Mesenchymal stem cell (in vitro differentiated cells and primary cell): Measurements from ENCODE around the gene UNKL.

ENCODE experiments used
- DNase-seq: peaks from one replicate; pipeline ENCODE4 v3.0.0-alpha.2; 2013
- H2AFZ ChIP-seq: one replicate; pipeline ENCODE4 v1.6.1; 2013; ENCODE audit warnings: low read depth, mild to moderate bottlenecking, control low read depth, inconsistent platforms, low read length, moderate library complexity
- H2AK5ac ChIP-seq: 2 replicates; pipeline ENCODE4 v1.6.1; 2013; ENCODE audit warnings: low read length, moderate library complexity, mild to moderate bottlenecking, inconsistent platforms; ENCODE audit not compliant: severe bottlenecking
- H2BK120ac ChIP-seq: one replicate; pipeline ENCODE4 v1.6.1; 2013; ENCODE audit warnings: low read depth, mild to moderate bottlenecking, inconsistent platforms, low read length, moderate library complexity
- H2BK12ac ChIP-seq, 2 experiments: one replicate each; pipeline ENCODE4 v1.6.1; 2013; ENCODE audit warnings: inconsistent platforms in 2 of 2, low read length in 2 of 2, mild to moderate bottlenecking in 2 of 2, moderate library complexity in 2 of 2, control low read depth in 1 of 2
- H2BK15ac ChIP-seq: one replicate; pipeline ENCODE4 v1.6.1; 2013; ENCODE audit warnings: mild to moderate bottlenecking, low read depth, inconsistent platforms; ENCODE audit not compliant: poor library complexity, severe bottlenecking
- H2BK5ac ChIP-seq: 2 replicates; pipeline ENCODE4 v1.6.1; 2013; ENCODE audit warnings: low read depth, mild to moderate bottlenecking, low read length, control low read depth, inconsistent platforms; ENCODE audit not compliant: poor library complexity, severe bottlenecking
- H3K14ac ChIP-seq, 2 experiments: one replicate each; pipeline ENCODE4 v1.6.1; 2013; ENCODE audit warnings: inconsistent platforms in 2 of 2, low read length in 2 of 2, control low read depth in 1 of 2, mild to moderate bottlenecking in 1 of 2, moderate library complexity in 1 of 2
- H3K18ac ChIP-seq, 2 experiments: one replicate each; pipeline ENCODE4 v1.6.1; 2013; ENCODE audit warnings: inconsistent platforms in 2 of 2, low read length in 2 of 2, control low read depth in 1 of 2, low read depth in 1 of 2, mild to moderate bottlenecking in 1 of 2
- H3K23ac ChIP-seq, 2 experiments: one replicate each; pipeline ENCODE4 v1.6.1; 2013; ENCODE audit warnings: inconsistent platforms in 2 of 2, low read length in 2 of 2, mild to moderate bottlenecking in 2 of 2, moderate library complexity in 2 of 2, control low read depth in 1 of 2
- H3K27ac ChIP-seq: 2 replicates; pipeline ENCODE4 v1.5.1; 2013; ENCODE audit warnings: mild to moderate bottlenecking, moderate library complexity, low read length, control low read depth, inconsistent platforms; ENCODE audit not compliant: poor library complexity, severe bottlenecking
- H3K27me3 ChIP-seq, 2 experiments: 2 replicates each; pipeline versions ENCODE4 v1.6.1 to v1.7.0; 2013; ENCODE audit warnings: low read length in 2 of 2, mild to moderate bottlenecking in 2 of 2, moderate library complexity in 2 of 2, control low read depth in 1 of 2, inconsistent platforms in 1 of 2; ENCODE audit not compliant: control insufficient read depth in 1 of 2, insufficient read depth in 1 of 2
- H3K36me3 ChIP-seq, 2 experiments: 2 replicates each; pipeline versions ENCODE4 v1.6.1 to v1.7.0; 2013; ENCODE audit warnings: low read length in 2 of 2, control low read depth in 1 of 2, inconsistent platforms in 1 of 2, low read depth in 1 of 2, mild to moderate bottlenecking in 1 of 2; ENCODE audit not compliant: insufficient read depth in 2 of 2, control insufficient read depth in 1 of 2
- H3K4ac ChIP-seq, 2 experiments: one replicate each; pipeline ENCODE4 v1.6.1; 2013; ENCODE audit warnings: inconsistent platforms in 2 of 2, low read length in 2 of 2, mild to moderate bottlenecking in 2 of 2, moderate library complexity in 2 of 2, control low read depth in 1 of 2, low read depth in 1 of 2
- H3K4me1 ChIP-seq: 2 replicates; pipeline ENCODE4 v1.6.1; 2013; ENCODE audit warnings: low read depth, low read length, control low read depth; ENCODE audit not compliant: control insufficient read depth, insufficient read depth
- H3K4me2 ChIP-seq: 2 replicates; pipeline ENCODE4 v1.6.1; 2013; ENCODE audit warnings: low read length, mild to moderate bottlenecking, inconsistent platforms; ENCODE audit not compliant: poor library complexity, severe bottlenecking
- H3K4me3 ChIP-seq, 2 experiments: 2 replicates each; pipeline versions ENCODE4 v1.5.1 to v1.7.0; 2013; ENCODE audit warnings: low read length in 2 of 2, mild to moderate bottlenecking in 2 of 2, control low read depth in 1 of 2, low read depth in 1 of 2; ENCODE audit not compliant: insufficient read depth in 1 of 2
- H3K79me1 ChIP-seq: replicated peaks from 2 replicates; pipeline ENCODE4 v1.6.1; 2013; ENCODE audit warnings: mild to moderate bottlenecking, control low read depth, low read length, inconsistent platforms; ENCODE audit not compliant: poor library complexity, severe bottlenecking
- H3K9ac ChIP-seq: 2 replicates; pipeline ENCODE4 v1.7.0; 2013; ENCODE audit warnings: mild to moderate bottlenecking, low read length, moderate library complexity
- H3K9me3 ChIP-seq: 2 replicates; pipeline ENCODE4 v1.7.0; 2013; ENCODE audit warnings: mild to moderate bottlenecking, low read length; ENCODE audit not compliant: control insufficient read depth
- H4K8ac ChIP-seq: one replicate; pipeline ENCODE4 v1.6.1; 2013; ENCODE audit warnings: inconsistent platforms, mild to moderate bottlenecking, low read length, moderate library complexity
- H4K91ac ChIP-seq: one replicate; pipeline ENCODE4 v1.6.1; 2013; ENCODE audit warnings: mild to moderate bottlenecking, low read length, inconsistent platforms
- WGBS: methylation state at CpG from one replicate; pipeline ENCODE4 v1.1.7; 2013; ENCODE audit warnings: mixed read lengths; 5-methylcytosine and 5-hydroxymethylcytosine counted together

The UNKL gene

DNA sequence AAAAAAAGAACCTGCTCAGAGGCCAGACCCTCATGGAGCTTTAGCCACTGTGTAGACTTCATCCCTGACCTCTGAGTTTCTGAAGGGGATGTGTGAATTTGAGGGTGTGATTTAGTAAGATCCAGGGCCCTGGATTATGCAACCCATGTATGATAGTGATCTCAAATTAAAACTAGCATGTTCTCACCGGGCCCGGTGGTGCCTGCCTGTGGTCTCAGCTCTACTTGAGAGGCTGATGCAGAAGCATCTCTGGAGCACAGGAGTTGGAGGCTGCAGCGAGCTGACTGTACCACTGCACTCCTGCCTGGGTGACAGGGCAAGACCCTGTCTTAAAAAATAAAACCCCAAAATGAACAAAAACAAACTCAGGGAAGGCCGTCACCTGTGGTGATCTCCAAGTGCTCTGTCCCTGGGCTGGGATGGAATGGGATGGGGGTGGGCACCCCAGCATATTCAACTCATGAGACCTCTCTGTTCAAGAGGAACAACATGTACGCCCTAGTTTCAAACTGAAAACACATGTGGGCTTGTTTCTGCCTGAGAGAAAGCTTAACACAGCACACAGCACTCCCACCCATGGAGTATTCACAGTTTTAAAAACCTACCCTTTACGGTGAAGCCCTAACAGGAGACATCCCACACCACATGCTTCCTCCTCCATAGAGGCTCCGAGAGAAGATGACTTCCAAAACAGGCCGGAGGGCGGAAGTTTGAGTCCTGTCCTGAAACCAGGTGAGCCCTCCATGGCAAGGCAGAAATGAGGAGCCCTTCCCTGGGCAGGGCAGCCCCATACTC lies 32.7 kb downstream of the UNKL start:
- WGBS: 94% methylated on average over 9 of the region's 9 CpGs
- Histone ChIP-seq H3K4me2 (no peak overlapping the region), H3K27me3 (no peaks in the 10 kb centered on the region), H2BK5ac (no peak overlapping the region), H3K36me3 (peaks cover 19 to 44% of the 10 kb centered on the region in 2 experiments), H4K8ac (no peak overlapping the region), H2BK120ac (no peak overlapping the region), H3K18ac (no peak overlapping the region), H2AFZ (no peak overlapping the region), H3K79me1 (peaks cover 11% of the 10 kb centered on the region), H3K27ac (no peak overlapping the region), H2AK5ac (no peak overlapping the region), H3K14ac (no peak overlapping the region), H3K23ac (no peak overlapping the region), H3K9me3 (no peaks in the 10 kb centered on the region), H4K91ac (no peak overlapping the region), H2BK12ac (no peak overlapping the region), H3K4me1 (peaks cover 26% of the 10 kb centered on the region), H3K4me3 (no peak overlapping the region), H3K9ac (no peak overlapping the region), H3K4ac (no peak overlapping the region), H2BK15ac (no peak overlapping the region)
- no peak for DNase-seq

DNA sequence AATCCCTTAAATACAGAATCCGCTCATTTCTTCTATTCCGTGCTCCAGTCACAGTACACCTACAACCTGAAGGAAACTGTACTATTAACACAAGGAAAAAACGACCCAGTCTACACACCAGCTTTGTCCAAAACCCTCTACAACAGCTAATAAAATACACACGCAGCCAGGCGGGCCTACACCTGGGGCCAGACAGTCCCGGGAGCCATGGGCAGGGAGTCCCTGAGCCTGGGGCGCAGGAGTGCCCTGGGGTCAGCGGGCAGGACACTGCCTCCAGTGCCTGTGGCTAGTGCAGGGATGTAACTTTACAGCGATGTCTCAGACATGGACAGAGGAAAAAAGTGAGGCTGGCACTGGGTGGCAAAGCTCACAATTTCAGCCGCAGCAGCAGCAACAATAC lies 34.3 kb downstream of the UNKL start:
- no peak overlapping the region for H3K4me3 ChIP-seq
- H2BK12ac ChIP-seq: no peak overlapping the region
- 71% methylated on average over 9 of the region's 10 CpGs for WGBS
- H2AK5ac ChIP-seq: no peak overlapping the region
- no peak overlapping the region for H2BK15ac ChIP-seq
- no peaks in the 10 kb centered on the region for H3K27me3 ChIP-seq
- H2AFZ ChIP-seq: no peak overlapping the region
- H3K27ac ChIP-seq: no peak overlapping the region
- no peak for DNase-seq
- H2BK5ac ChIP-seq: no peak overlapping the region
- H3K23ac ChIP-seq: no peak overlapping the region
- peaks cover 15% of the 10 kb centered on the region for H3K79me1 ChIP-seq
- no peak overlapping the region for H4K91ac ChIP-seq
- H2BK120ac ChIP-seq: no peak overlapping the region
- H3K36me3 ChIP-seq: peaks cover 19 to 52% of the 10 kb centered on the region in 2 experiments
- H3K18ac ChIP-seq: no peak overlapping the region
- H4K8ac ChIP-seq: no peak overlapping the region
- H3K4ac ChIP-seq: no peak overlapping the region
- H3K14ac ChIP-seq: no peak overlapping the region
- no peak overlapping the region for H3K4me2 ChIP-seq
- H3K4me1 ChIP-seq: peaks cover 30% of the 10 kb centered on the region
- H3K9ac ChIP-seq: no peak overlapping the region
- no peaks in the 10 kb centered on the region for H3K9me3 ChIP-seq

DNA sequence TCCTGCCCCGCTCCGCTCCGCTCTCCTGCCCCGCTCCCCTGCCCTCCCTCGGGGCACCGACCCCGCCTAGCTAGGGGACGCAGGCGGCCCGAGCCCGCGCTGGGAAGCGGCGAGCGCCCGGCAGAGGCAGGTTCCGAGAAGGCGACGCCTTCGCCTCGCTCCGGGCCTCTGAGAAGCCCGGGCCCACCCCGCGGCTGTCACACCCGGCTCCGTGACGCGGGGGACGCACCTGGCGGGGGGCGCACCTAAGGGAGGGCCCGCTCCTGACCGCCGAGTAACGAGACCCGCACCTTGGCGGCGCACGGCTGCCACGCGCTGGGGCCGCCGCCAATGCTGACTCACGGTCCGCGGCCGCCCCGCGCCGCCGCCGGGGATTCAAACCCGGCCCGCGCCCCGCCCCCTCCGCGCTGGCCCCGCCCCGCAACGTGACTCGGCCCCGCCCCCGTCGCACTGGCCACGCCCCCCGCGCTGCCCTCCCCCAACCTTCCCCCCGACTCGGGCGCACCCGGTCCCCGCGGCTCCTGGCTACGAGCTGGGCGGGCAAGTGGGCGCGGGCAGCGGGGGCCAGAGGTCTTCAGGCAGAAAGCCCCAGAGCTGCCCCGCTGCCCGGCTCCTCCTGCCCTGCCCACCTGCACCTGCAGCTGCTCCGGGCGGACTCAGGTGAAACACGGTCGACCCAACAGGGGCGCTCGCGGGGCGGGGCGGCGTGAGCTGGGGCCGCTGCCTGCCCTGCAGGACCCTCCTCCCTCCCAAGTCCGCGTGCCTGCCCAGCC lies 35.0 kb downstream of the UNKL start:
- Histone ChIP-seq H4K91ac (peak overlapping the region; percentile 85), H2AK5ac (no peak overlapping the region), H3K14ac (peak overlapping the region in 1 of 2 experiments; percentile 67), H3K4me3 (peak overlapping the region; percentile 66 to 70), H3K9me3 (no peaks in the 10 kb centered on the region), H3K18ac (peak overlapping the region; percentile 87 to 89), H3K36me3 (peaks cover 15 to 52% of the 10 kb centered on the region in 2 experiments), H3K27ac (no peak overlapping the region), H3K4me1 (peaks cover 37% of the 10 kb centered on the region), H3K79me1 (peaks cover 15% of the 10 kb centered on the region), H2BK5ac (no peak overlapping the region), H4K8ac (peak overlapping the region; percentile 42), H2BK15ac (peak overlapping the region; percentile 89), H3K27me3 (no peaks in the 10 kb centered on the region), H2BK120ac (peak overlapping the region; percentile 90), H3K4ac (peak overlapping the region; percentile 65 to 67), H3K9ac (peak overlapping the region; percentile 79), H3K4me2 (peak overlapping the region; percentile 97), H3K23ac (peak overlapping the region in 1 of 2 experiments; percentile 78), H2BK12ac (peak overlapping the region in 1 of 2 experiments; percentile 60), H2AFZ (no peak overlapping the region)
- WGBS: 2% methylated on average over 56 of the region's 95 CpGs
- peak; percentile 50 for DNase-seq

DNA sequence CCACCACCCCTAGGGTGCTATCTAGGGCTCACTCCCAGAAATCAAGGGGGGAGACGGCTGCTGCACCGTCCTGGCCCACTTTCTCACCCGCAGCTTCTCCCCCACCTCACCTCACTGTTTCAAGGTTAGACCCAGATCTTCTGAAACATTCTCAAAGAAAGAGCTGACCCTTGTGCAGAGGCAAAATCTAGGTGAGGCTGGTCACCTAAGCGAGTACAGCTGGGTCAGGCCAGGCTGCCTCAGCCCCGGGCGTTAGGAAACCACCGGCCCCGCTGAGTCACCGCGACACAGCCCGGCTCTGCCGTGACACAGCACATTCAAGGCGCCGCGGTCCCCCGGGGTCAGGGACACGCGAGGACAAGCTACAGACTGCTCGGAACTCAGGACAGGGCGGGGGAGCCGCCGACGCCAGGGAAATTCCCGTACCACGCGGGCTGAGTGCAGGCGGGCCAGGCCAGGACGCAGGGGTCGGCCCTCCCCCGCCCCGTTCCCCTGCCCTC lies 35.6 kb downstream of the UNKL start:
- H4K8ac ChIP-seq: peak overlapping the region; percentile 62
- 5% methylated on average over 23 of the region's 31 CpGs for WGBS
- peak overlapping the region; percentile 79 for H3K9ac ChIP-seq
- H3K18ac ChIP-seq: peak overlapping the region; percentile 87 to 89
- peak overlapping the region; percentile 86 for H4K91ac ChIP-seq
- peak overlapping the region in 1 of 2 experiments; percentile 61 for H3K14ac ChIP-seq
- peak overlapping the region; percentile 90 for H2BK120ac ChIP-seq
- peak overlapping the region; percentile 97 for H3K4me2 ChIP-seq
- peak overlapping the region; percentile 89 for H2BK15ac ChIP-seq
- H3K9me3 ChIP-seq: no peaks in the 10 kb centered on the region
- no peak overlapping the region for H2BK5ac ChIP-seq
- H3K79me1 ChIP-seq: peaks cover 19% of the 10 kb centered on the region
- peak overlapping the region; percentile 66 to 70 for H3K4me3 ChIP-seq
- no peak overlapping the region for H3K27ac ChIP-seq
- H2AK5ac ChIP-seq: no peak overlapping the region
- peak overlapping the region; percentile 65 to 67 for H3K4ac ChIP-seq
- peaks cover 15 to 52% of the 10 kb centered on the region in 2 experiments for H3K36me3 ChIP-seq
- H3K4me1 ChIP-seq: peaks cover 42% of the 10 kb centered on the region
- H2AFZ ChIP-seq: no peak overlapping the region
- DNase-seq: peak; percentile 94
- no peaks in the 10 kb centered on the region for H3K27me3 ChIP-seq
- H3K23ac ChIP-seq: peak overlapping the region in 1 of 2 experiments; percentile 78
- H2BK12ac ChIP-seq: peak overlapping the region in 1 of 2 experiments; percentile 70
